Dermis microvascular lymphatic vessel endothelial cell (primary cell): ENCODE measurements around the gene MAP3K2. TPM values are rescaled to one million over a fixed set of nuclear protein-coding genes. Genes with fewer than 3 reads are reported as not detected.
"Not testable (repeated sequence)": the region's sequence is repeated elsewhere in the genome, so short reads cannot be mapped to it uniquely, and the experiment has no call there.

Source experiments
- DNase-seq, 2 donors: peaks; one replicate each; pipeline versions ENCODE4 v3.0.0 to v3.0.0-alpha.2; 2010; ENCODE audit warnings: low read depth in 2 of 2
- total RNA-seq: library from RNA; depleted of rRNA; stranded (reverse); fragments of >200 nt; gene quantifications from 2 replicates; pipeline ENCODE4 v1.2.1, GENCODE V29; 2014

MAP3K2 gene
- total RNA-seq, 1 donor from 2014 or later = 13.2 TPM

- DNase-seq = no peak
Measured at GRCh38 chr2:127384529-127384928, 3.2 kb downstream of the MAP3K2 start.

GRCh38 chr2:127382831-127383230 is 4.9 kb downstream of the MAP3K2 start:
- no peak for DNase-seq

DNA sequence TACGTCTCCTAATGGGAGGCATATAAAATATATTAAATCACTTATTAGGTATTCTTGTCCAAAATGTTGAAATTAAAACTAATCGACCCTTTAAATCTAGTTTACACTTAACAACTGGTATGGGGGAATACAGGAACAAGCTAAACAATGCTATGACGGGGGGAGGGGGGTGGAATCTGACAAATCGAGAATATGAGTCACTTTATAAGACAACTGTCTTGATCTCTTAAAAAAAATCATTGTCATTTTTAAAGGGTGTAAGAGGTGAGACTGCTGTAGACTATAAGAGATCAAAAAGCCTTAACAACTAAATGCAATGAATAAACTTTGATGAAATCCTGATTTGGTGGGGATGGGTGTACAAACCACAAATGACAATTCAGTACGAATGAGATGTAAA is 6.0 kb downstream of the MAP3K2 start:
- peak in 1 of 2 donors; percentile 41 for DNase-seq

DNA sequence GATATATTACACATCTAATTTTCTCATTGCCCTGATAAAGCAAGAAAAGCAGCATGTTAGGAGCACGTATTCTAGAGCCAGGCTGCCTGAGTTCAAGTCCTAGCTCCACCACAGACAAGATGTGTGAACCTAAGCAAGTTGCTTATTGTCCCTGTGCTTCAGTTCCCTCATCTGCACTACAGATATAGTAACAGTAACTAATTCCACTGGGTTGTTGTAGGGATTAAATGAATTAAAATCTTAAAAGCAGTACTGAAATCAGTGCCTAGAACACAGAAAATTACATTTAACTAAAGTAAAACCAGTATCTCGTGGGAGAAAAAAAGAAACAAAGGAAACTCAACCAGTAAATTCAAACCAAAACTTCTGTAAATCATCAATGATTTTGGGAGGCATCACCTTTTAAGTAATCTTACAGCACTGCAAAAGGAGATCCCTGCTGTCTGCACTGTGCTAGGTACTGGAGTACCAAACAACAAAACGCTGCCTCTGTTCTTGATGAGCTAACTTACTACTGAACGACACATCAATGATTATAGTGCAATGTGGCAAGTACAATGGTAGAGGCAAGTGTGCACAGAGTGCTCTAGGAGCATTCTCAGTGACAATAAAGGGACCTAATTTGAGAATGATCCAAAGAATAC is 7.9 kb downstream of the MAP3K2 start:
- no peak for DNase-seq

DNA sequence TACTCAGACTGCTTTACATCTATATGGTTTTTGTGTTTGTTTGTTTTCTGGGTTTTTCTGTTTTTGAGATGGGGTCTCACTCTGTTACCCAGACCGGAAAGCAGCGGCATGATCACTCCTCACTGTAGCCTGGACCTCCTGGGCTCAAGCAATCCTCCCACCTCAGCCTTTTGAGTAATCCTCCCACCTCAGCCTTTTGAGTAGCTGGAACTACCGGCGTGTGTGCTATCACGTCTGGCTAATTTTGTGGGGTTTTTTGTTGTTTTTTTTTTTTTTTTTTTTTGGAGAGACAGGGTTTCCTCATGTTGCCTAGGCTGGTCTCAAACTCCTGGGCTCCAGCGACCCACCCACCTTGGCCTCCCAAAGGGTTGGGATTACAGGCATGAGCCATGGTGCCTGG is 9.1 kb downstream of the MAP3K2 start:
- DNase-seq = no peak

GRCh38 chr2:127377262-127377661 is 10.5 kb downstream of the MAP3K2 start:
- no peak for DNase-seq

DNA sequence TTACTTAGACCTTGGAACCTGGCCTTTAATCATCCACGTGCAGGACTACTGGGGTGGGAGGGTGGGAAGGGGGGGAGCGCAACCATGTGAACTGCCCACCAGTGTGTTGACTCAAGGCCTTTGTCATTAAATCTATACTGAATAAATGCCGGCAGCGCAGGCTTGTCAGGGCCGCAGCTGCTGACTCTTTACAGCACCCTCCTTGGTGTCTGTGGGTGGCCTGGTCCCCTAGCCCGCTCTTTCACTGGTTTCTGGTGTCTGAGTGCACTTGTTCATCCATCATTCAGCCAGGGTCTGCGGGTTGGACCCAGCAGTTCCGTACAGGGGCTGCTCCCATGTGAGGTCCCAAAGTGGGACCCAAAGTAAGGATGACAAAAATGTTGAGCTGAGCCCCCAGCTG is 11.5 kb downstream of the MAP3K2 start:
- DNase-seq = no peak

- no peak for DNase-seq
Measured at GRCh38 chr2:127373362-127374083, 14.3 kb downstream of the MAP3K2 start.

DNA sequence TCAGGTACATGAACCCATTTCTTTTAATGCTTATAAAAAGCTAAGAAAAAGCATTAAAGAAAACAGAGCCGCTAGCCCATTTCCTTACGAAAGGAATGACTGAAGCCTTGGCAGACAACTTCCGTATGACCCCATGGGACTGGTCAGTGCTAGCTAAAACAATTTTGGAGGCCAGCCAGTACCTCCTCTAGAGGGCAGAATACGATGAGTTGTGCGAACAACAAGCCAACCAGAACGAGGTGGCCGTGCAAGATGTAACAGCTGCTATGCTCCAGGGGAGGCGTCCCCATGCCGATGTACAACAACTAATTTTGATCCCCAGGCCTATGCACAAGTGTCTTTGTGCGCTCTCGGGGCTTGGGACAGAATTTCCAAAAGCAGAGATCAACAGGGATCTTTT is 16.7 kb downstream of the MAP3K2 start:
- DNase-seq = no peak

GRCh38 chr2:127370010-127370409 is 17.8 kb downstream of the MAP3K2 start:
- DNase-seq = no peak

DNA sequence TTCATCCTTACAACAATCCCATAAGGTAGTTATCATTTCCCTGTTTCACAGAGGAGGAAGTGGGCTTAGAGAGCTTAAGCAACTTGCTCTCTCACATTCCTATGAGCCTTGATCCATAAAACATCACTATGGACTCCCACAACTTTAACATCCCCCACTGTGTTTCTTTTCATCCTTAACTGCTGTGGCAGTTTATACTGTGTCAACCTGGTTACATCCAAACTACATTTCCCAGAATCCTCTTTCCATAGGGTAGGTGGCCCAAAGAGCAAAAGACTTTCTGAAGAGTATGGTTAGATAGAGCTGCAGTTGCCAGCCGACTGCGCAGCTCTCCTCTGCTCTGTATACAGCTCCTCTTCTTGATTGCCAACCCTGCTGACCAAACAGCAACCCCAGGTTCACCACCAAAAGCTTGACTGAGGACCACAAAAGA is 22.5 kb downstream of the MAP3K2 start:
- DNase-seq = no peak

DNA sequence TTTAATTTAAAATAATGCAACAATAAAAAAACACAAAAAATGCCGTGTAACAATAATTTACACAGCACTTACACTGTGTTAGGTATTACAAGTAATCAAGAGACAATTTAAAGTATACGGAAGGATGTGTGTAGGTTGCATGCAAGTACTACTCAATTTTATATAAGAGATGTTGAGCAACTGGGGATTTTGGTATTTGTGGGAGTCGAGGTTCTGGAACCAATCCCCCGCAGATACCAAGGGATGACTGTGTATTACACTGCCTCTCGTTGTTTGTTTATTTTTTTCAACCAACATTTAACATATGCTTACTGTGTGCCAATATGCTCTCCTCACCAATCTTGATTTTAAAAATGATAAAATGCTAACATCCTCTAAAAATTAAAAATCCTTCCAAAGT is 24.8 kb downstream of the MAP3K2 start:
- no peak for DNase-seq

- no peak for DNase-seq
Measured at GRCh38 chr2:127361929-127362885, 25.6 kb downstream of the MAP3K2 start.

- DNase-seq = no peak
Measured at GRCh38 chr2:127360242-127360641, 27.5 kb downstream of the MAP3K2 start.

DNA sequence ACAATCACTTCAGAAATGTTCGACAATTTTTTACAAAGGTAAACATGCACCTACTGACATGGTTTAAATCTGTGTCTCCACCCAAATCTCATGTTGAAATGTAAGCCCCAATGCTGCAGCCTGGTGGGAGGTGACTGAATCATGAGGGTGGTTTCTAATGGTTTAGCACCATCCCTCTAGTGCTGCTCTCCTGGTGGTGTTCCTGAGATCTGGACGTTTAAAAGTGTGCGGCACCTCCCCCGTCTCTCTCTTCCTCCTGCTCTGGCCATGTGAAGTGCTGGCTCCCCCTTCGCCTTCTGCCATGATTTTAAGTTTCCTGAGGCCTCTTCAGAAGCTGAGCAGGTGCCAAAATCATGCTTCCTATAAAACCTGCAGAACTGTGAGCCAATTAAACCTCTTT is 28.3 kb downstream of the MAP3K2 start:
- DNase-seq = no peak

DNA sequence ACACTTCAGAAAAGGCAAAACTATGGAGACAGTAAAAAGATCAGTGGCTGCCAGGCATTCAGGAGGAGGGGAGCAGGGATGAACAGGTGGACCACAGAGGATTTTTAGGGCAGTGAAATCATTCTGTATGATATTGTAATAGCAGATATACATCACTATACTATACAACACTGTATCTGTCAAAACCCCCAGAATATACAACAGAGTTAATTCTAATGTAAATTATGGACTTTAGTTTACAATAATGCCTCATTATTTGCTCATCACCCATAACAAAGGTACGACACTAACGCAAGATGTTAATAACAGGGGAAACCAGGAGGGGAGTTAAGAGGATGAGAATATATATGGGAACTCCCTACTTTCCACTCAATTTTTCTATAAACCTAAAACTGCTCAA is 28.8 kb downstream of the MAP3K2 start:
- DNase-seq = no peak

- DNase-seq = no peak
Measured at GRCh38 chr2:127358044-127358443, 29.7 kb downstream of the MAP3K2 start.

DNA sequence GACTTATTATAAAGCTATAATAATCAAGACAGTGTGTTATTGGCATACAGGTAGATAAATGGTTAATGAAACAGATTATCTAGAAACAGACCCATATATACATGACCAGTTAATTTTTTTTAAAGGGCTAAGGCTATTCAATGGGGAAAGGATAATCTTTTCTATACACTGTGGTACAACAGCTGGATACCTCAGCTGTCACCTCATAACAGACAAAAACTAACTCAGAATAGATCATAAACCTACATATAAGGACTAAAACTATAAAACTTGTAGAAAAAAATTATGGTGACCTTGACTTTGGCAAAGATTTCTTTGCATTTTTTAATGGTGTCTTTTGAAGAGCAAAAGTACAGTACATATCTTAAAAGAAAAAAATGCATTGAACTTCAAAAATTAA is 30.2 kb downstream of the MAP3K2 start:
- DNase-seq = no peak

- no peak for DNase-seq
Measured at GRCh38 chr2:127356531-127356930, 31.2 kb downstream of the MAP3K2 start.

- peak; percentile 6 to 51 for DNase-seq
Measured at GRCh38 chr2:127355407-127356008, 32.3 kb downstream of the MAP3K2 start.

DNA sequence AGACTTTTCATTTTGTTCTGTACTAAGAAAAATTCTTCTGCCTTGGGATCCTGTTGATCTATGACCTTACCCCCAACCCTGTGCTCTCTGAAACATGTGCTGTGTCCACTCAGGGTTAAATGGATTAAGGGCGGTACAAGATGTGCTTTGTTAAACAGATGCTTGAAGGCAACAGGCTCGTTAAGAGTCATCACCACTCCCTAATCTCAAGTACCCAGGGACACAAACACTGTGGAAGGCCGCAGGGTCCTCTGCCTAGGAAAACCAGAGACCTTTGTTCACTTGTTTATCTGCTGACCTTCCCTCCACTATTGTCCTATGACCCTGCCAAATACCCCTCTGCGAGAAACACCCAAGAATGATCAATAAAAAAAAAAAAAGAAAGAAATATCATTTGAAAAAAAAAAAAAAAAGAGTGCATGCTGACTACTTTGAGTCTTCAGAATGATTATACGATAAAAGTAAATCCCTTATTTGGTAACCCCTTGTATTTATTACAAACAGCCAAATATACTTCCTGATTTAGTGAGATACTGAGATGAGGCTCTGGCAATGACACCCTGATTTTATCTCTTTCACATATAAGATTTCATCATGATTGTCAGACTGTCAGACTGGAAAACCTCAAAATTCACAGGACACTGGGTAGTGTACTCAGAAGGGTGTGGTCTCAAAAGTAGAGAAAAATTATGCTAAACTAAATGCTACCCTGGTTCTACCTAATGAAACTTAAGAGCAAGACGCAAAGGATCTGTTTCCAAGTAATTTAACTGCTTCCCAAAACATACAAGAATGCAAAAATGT is 33.7 kb downstream of the MAP3K2 start:
- DNase-seq = not testable (repeated sequence)
